PFSK-1 (cell line): ENCODE data around the gene COX7A2.

Experiments
- FOXP2 ChIP-seq: optimal IDR thresholded peaks from 2 replicates; pipeline ENCODE3; 2011; ENCODE audit warnings: borderline replicate concordance, control low read depth, inconsistent platforms; ENCODE audit not compliant: insufficient read depth; ENCODE audit errors: extremely low read length, extremely low read depth
- POLR2AphosphoS5 ChIP-seq: IDR thresholded peaks from 2 replicates; pipeline ENCODE4 v1.6.1; 2012; ENCODE audit warnings: low read depth, mild to moderate bottlenecking, control low read depth, low read length, moderate library complexity
- SIN3A ChIP-seq: IDR thresholded peaks from 2 replicates; pipeline ENCODE4 v1.6.1; 2012; ENCODE audit warnings: mild to moderate bottlenecking, low read length, moderate library complexity, borderline replicate concordance; ENCODE audit not compliant: insufficient read depth
- TAF1 ChIP-seq: IDR thresholded peaks from 2 replicates; pipeline ENCODE4 v1.6.1; 2012; ENCODE audit warnings: low read length, control low read depth, borderline replicate concordance; ENCODE audit not compliant: insufficient read depth
- TF ChIP-seq, protein P1 (sequence below), 2 experiments: IDR thresholded peaks; 2 replicates each; pipeline versions ENCODE4 v1.6.1 to v1.8.0; 2011 to 2012; ENCODE audit warnings: low read depth in 2 of 2, low read length in 2 of 2, control low read depth in 1 of 2, inconsistent platforms in 1 of 2, mild to moderate bottlenecking in 1 of 2, moderate library complexity in 1 of 2; ENCODE audit not compliant: insufficient read depth in 1 of 2

COX7A2 gene

DNA sequence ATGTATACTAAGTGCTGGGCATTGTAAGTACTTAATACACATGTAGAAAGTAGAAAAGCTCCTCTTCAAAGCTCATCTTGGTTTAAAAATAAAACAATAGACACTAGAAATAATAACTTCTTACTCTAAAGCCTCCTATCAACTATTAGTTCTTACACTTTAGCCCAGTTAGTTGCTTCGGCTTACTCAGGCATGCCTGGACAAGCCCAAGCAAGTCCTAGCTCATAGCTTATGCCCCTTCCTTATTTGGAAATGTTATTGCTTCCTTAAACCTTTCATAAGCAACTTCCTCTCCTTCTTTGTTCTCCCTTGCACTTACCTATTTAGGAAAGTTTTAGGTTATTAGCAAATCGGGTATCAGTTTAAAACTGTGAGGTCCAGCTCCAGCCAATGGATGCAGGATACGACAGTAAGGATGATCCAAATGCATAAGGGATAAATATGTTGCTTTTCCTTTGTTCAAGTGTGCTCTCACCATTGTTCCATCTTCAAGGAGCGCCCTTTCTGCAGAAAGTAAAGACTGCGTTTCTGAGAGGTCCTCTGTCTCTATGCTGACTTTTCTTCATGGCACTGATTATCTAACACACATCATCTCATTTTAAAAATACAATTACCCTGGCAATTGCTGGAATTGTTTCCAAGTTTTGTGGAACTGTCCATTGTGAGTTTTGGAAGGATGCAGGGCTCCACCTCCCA is 28.7 kb upstream of the COX7A2 start:
- TF ChIP-seq SIN3A: no peak

DNA sequence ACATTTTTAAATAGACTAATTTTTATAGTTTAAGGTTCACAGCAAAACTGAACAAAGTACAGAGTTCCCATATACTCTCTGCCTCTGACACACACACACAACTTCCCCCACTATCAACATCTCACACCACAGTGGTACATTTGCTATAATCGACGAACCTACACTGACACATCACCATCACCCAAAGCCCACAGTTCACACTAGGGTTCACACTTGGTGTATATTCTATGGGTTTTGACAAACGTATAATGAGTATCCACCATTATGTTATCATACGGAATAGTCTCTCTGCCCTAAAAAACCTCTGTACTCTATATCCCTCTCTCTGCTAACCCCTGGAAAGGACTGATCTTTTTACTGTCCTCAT is 25.4 kb upstream of the COX7A2 start:
- TF ChIP-seq TAF1: no peak
- TF ChIP-seq, protein P1, sequence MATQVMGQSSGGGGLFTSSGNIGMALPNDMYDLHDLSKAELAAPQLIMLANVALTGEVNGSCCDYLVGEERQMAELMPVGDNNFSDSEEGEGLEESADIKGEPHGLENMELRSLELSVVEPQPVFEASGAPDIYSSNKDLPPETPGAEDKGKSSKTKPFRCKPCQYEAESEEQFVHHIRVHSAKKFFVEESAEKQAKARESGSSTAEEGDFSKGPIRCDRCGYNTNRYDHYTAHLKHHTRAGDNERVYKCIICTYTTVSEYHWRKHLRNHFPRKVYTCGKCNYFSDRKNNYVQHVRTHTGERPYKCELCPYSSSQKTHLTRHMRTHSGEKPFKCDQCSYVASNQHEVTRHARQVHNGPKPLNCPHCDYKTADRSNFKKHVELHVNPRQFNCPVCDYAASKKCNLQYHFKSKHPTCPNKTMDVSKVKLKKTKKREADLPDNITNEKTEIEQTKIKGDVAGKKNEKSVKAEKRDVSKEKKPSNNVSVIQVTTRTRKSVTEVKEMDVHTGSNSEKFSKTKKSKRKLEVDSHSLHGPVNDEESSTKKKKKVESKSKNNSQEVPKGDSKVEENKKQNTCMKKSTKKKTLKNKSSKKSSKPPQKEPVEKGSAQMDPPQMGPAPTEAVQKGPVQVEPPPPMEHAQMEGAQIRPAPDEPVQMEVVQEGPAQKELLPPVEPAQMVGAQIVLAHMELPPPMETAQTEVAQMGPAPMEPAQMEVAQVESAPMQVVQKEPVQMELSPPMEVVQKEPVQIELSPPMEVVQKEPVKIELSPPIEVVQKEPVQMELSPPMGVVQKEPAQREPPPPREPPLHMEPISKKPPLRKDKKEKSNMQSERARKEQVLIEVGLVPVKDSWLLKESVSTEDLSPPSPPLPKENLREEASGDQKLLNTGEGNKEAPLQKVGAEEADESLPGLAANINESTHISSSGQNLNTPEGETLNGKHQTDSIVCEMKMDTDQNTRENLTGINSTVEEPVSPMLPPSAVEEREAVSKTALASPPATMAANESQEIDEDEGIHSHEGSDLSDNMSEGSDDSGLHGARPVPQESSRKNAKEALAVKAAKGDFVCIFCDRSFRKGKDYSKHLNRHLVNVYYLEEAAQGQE (IDR thresholded peaks at IDR 0.05; ENCODE audit: insufficient read depth in 1 of 2, low read depth in 2 of 2, low read length in 2 of 2): no peak
- TF ChIP-seq FOXP2: no peak
- TF ChIP-seq SIN3A: no peak
- TF ChIP-seq POLR2AphosphoS5: no peak

DNA sequence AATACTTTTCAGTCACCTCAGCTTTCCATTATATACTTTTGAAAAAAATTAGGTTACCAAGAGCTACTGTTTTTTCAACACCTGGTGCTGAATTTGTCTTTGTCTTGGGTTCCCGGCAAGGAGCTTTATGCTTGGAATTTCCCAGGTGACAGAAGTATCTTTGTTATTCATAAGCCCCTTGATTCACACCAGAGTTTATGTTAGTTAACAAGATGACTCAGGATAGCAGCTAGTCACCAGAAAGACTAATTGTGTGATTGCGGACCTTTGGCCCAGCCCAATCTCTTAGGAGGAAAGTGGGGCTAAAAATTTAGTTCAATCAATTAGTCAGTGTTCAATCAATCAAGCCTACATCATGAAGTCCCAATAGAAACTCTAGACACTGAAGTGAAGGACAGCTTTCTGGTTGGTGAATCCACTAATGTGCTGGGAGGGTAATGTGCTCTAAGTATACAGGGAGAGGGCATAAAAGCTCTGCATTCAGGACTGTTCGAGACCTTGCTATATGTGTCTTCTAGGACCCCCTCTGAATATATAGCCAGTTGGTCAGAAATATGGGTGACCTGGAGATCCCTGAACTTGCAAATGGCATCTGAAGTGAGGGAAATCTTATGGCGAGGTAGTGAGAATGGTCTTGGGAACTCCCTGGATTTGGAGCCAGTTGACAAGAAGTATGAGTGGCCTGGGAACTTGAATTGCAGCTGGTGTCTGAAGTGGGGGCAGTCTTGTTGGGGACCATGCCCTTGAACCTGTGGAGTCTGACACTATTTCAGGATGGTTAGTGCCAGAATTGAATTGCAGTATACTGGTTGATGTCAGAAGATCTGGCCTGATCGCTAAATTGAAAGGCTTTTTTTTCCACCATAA is 24.8 kb upstream of the COX7A2 start:
- TF ChIP-seq POLR2AphosphoS5: no peak
- TF ChIP-seq TAF1: no peak
- TF ChIP-seq, protein P1 (IDR thresholded peaks at IDR 0.05; ENCODE audit: insufficient read depth in 1 of 2, low read depth in 2 of 2, low read length in 2 of 2): no peak
- TF ChIP-seq SIN3A: no peak
- TF ChIP-seq FOXP2: no peak

DNA sequence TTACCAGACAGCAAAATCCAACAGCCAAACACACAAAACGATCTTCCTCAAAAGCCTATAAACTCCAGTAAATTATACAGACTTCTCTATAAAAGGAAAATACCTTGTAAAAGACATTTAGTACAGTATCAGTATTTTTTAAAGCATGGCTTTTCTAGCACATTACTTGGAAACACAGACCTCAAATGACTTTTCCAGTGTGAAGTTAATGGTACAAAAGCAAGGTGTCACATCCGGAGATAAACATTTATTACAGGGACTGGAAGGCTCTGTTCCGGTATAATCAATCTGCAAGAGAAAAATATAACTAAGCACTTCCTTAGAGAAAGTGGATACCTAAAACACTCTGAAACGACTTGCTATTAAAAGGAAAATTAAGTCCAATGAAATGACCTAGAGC is 23.9 kb upstream of the COX7A2 start:
- TF ChIP-seq SIN3A (no peak), TAF1 (no peak)

DNA sequence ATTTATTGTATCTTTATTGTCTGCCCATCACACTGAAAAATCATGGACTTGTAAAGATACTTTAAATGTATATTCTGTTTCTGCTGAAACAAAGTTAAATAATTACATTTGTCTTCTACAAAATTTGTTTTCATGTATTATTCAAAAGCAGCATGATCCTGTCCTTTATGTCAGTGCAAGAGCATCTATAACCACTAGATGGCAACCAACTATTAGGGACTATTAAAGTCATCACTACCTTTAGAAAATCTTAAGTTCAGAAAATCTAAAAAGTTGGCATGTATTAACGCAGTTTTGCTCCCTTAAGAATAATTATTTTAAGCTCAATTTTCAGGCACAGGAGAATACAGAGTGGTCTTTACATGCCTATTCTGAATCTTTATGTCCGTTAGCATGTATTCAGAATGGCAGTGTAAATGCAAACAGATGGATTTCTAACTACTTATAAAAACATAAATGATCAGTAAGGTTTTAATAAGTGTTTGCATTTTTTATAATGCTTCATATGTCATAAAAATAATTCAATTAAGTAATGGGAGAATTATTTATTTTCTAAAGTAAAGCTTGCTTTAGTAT is 23.2 kb upstream of the COX7A2 start:
- no peak for TF ChIP-seq FOXP2
- no peak for TF ChIP-seq POLR2AphosphoS5
- TF ChIP-seq TAF1: no peak
- TF ChIP-seq, protein P1 (IDR thresholded peaks at IDR 0.05; ENCODE audit: insufficient read depth in 1 of 2, low read depth in 2 of 2, low read length in 2 of 2): no peak
- no peak for TF ChIP-seq SIN3A

DNA sequence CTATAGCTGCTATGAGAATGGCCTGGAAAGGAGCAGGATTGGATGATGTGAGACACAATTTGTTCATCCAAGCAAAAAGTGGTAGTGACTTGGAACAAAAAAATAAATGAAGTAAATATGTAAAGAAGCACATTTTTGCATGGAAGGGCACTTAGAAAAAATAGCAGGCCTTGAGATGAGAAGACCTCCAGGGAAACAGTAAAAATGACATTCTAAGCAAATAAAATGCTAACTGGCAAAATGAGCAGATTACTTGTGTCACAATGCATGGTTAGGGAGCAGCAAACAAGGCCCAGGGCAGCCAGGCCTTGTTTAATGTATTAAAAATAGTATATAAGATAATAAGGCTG is 19.8 kb upstream of the COX7A2 start:
- TF ChIP-seq SIN3A (no peak), POLR2AphosphoS5 (no peak), TAF1 (no peak), FOXP2 (no peak)
- TF ChIP-seq, protein P1 (IDR thresholded peaks at IDR 0.05; ENCODE audit: insufficient read depth in 1 of 2, low read depth in 2 of 2, low read length in 2 of 2): no peak
